Liver (tissue), 9 donors: ENCODE data around the gene KIF26B. TPM values are rescaled to one million over a fixed set of nuclear protein-coding genes. Genes with fewer than 3 reads are reported as not detected.
A peak's percentile ranks its signal among the peaks of the same experiment; 100 is the strongest.

Source experiments
- DNase-seq: peaks from one replicate; pipeline ENCODE4 v3.0.0-alpha.2; 2017; ENCODE audit warnings: low spot score
- H3K27ac ChIP-seq, 2 donors: one replicate each; pipeline ENCODE4 v1.7.0; 2013; ENCODE audit warnings: inconsistent platforms in 2 of 2, low read length in 2 of 2, control low read depth in 1 of 2, low read depth in 1 of 2, mild to moderate bottlenecking in 1 of 2
- H3K27me3 ChIP-seq, 4 donors: one replicate each; pipeline versions ENCODE4 v1.6.1 to v1.7.0; 2013; ENCODE audit warnings: low read length in 3 of 4, inconsistent platforms in 1 of 4, mild to moderate bottlenecking in 1 of 4, moderate library complexity in 1 of 4; ENCODE audit not compliant: control insufficient read depth in 4 of 4, insufficient read depth in 4 of 4
- H3K36me3 ChIP-seq, 4 donors: one replicate each; pipeline versions ENCODE4 v1.6.1 to v1.7.0; 2013; ENCODE audit warnings: low read length in 3 of 4, mild to moderate bottlenecking in 3 of 4, low read depth in 1 of 4, moderate library complexity in 1 of 4; ENCODE audit not compliant: control insufficient read depth in 4 of 4, insufficient read depth in 3 of 4
- H3K4me1 ChIP-seq, 4 donors: one replicate each; pipeline versions ENCODE4 v1.6.1 to v1.7.0; 2013; ENCODE audit warnings: low read length in 3 of 4, mild to moderate bottlenecking in 3 of 4, moderate library complexity in 1 of 4; ENCODE audit not compliant: control insufficient read depth in 4 of 4, insufficient read depth in 4 of 4
- H3K4me3 ChIP-seq, 3 donors: one replicate each; pipeline versions ENCODE4 v1.6.1 to v1.7.0; 2013; ENCODE audit warnings: low read length in 3 of 3, control low read depth in 1 of 3, low read depth in 1 of 3, mild to moderate bottlenecking in 1 of 3
- H3K9ac ChIP-seq, 2 donors: one replicate each; pipeline ENCODE4 v1.7.0; 2013; ENCODE audit warnings: low read length in 2 of 2, mild to moderate bottlenecking in 2 of 2, moderate library complexity in 2 of 2, control low read depth in 1 of 2, low read depth in 1 of 2
- H3K9me3 ChIP-seq, 4 donors: one replicate each; pipeline versions ENCODE4 v1.6.1 to v1.7.0; 2013; ENCODE audit warnings: low read length in 3 of 4; ENCODE audit not compliant: control insufficient read depth in 4 of 4
- ATF3 ChIP-seq: IDR thresholded peaks from 2 replicates; pipeline ENCODE4 v1.6.1; 2016; ENCODE audit warnings: antibody characterized with exemption
- CTCF ChIP-seq: fragments of 150-350 bp; IDR thresholded peaks from 2 replicates; pipeline ENCODE4 v1.5.1; 2017; ENCODE audit warnings: improper control_type of control experiment, low read depth, low read length; ENCODE audit not compliant: missing input control
- EGR1 ChIP-seq, 2 donors: IDR thresholded peaks; 2 replicates each; pipeline ENCODE4 v1.6.1; 2016 to 2018; ENCODE audit warnings: antibody characterized with exemption in 2 of 2, low read depth in 2 of 2
- FOXA1 ChIP-seq: IDR thresholded peaks from 2 replicates; pipeline ENCODE4 v1.6.1; 2016; ENCODE audit warnings: antibody characterized with exemption
- FOXA2 ChIP-seq: IDR thresholded peaks from 2 replicates; pipeline ENCODE4 v1.6.1; 2016; ENCODE audit warnings: antibody characterized with exemption
- HNF4A ChIP-seq, 2 donors: conservative IDR thresholded peaks; 2 replicates each; pipeline ENCODE4 v1.6.1; 2016; ENCODE audit warnings: antibody characterized with exemption in 2 of 2, mild to moderate bottlenecking in 2 of 2
- HNF4G ChIP-seq: IDR thresholded peaks from 2 replicates; pipeline ENCODE4 v1.6.1; 2016; ENCODE audit warnings: antibody characterized with exemption
- JUND ChIP-seq, 2 donors: IDR thresholded peaks; 2 replicates each; pipeline ENCODE4 v1.6.1; 2016; ENCODE audit warnings: antibody characterized with exemption in 2 of 2
- MAX ChIP-seq: IDR thresholded peaks from 2 replicates; pipeline ENCODE4 v1.6.1; 2016; ENCODE audit warnings: antibody characterized with exemption
- NR2F2 ChIP-seq: IDR thresholded peaks from 2 replicates; pipeline ENCODE4 v1.6.1; 2016; ENCODE audit warnings: antibody characterized with exemption
- RAD21 ChIP-seq, 2 donors: IDR thresholded peaks; 2 replicates each; pipeline ENCODE4 v1.6.1; 2016; ENCODE audit warnings: antibody characterized with exemption in 2 of 2, mild to moderate bottlenecking in 2 of 2
- REST ChIP-seq: IDR thresholded peaks from 2 replicates; pipeline ENCODE4 v1.6.1; 2016; ENCODE audit warnings: antibody characterized with exemption, mild to moderate bottlenecking
- RXRA ChIP-seq, 2 donors: IDR thresholded peaks; 2 replicates each; pipeline ENCODE4 v1.6.1; 2017 to 2018; ENCODE audit warnings: antibody characterized with exemption in 2 of 2, mild to moderate bottlenecking in 1 of 2
- SP1 ChIP-seq: IDR thresholded peaks from 2 replicates; pipeline ENCODE4 v1.6.1; 2018; ENCODE audit warnings: antibody characterized with exemption, mild to moderate bottlenecking
- TAF1 ChIP-seq: conservative IDR thresholded peaks from 2 replicates; pipeline ENCODE4 v1.6.1; 2016; ENCODE audit warnings: antibody characterized with exemption, mild to moderate bottlenecking
- YY1 ChIP-seq: IDR thresholded peaks from 2 replicates; pipeline ENCODE4 v1.6.1; 2016; ENCODE audit warnings: antibody characterized with exemption, mild to moderate bottlenecking
- ZBTB33 ChIP-seq: IDR thresholded peaks from 2 replicates; pipeline ENCODE4 v1.6.1; 2016; ENCODE audit warnings: antibody characterized with exemption
- WGBS: extraction: QIAGEN DNeasy Blood & Tissue Kit; methylation state at CpG from one replicate; pipeline ENCODE4 v1.1.7; 2013; 5-methylcytosine and 5-hydroxymethylcytosine counted together
- polyA plus RNA-seq, 2 donors: library from polyadenylated mRNA; stranded (reverse) in 1 of 2; unstranded in 1 of 2; fragments of 200-250 nt in 1 of 2; fragments of >200 nt in 1 of 2; fragmentation: Nextera tagmentation in 1 of 2; extraction: Ambion mirVana in 1 of 2; gene quantifications; one replicate each; pipeline versions ENCODE4 v1.2.1 to v1.2.3, GENCODE V29; 2013 to 2015
- total RNA-seq, 2 donors: library from RNA; depleted of rRNA; stranded (reverse); fragments of >200 nt; gene quantifications; one replicate each; pipeline ENCODE4 v1.2.3, GENCODE V29; 2014
- donor health status: healthy.
- donor health status: healthy.
- donor health status: healthy.
- donor health status: healthy.
- donor health status: healthy.

Gene KIF26B
- total and polyA plus RNA-seq, 4 donors: 0.10 to 1.7 (median 0.34) TPM

GRCh38 chr1:245182028-245182427 lies 27.2 kb downstream of the KIF26B start:
- TF ChIP-seq RXRA (IDR thresholded peaks at IDR 0.05): no peak
- no peak for TF ChIP-seq ZBTB33
- peak in 1 of 2 donors; percentile 14 for TF ChIP-seq RAD21 (IDR thresholded peaks at IDR 0.05)
- 83% methylated on average over 2 of the region's 2 CpGs for WGBS

GRCh38 chr1:245183429-245183828 lies 28.6 kb downstream of the KIF26B start:
- Histone ChIP-seq H3K27ac (no peak overlapping the region), H3K4me3 (no peak overlapping the region), H3K9me3 (no peaks in the 10 kb centered on the region), H3K27me3 (peaks cover 0 to 2% (median 0%) of the 10 kb centered on the region in 4 donors), H3K4me1 (no peaks in the 10 kb centered on the region), H3K9ac (no peak overlapping the region), H3K36me3 (no peaks in the 10 kb centered on the region)
- DNase-seq: no peak
- WGBS: 77% methylated on average over 3 of the region's 3 CpGs
- TF ChIP-seq HNF4A (conservative IDR thresholded peaks at IDR 0.05) (no peak), ZBTB33 (no peak), JUND (IDR thresholded peaks at IDR 0.05) (no peak), CTCF (no peak), HNF4G (no peak), RXRA (IDR thresholded peaks at IDR 0.05) (no peak), FOXA2 (no peak), SP1 (no peak), EGR1 (IDR thresholded peaks at IDR 0.05; ENCODE audit: low read depth in 2 of 2) (no peak), TAF1 (no peak), REST (no peak), FOXA1 (no peak), YY1 (no peak), ATF3 (no peak), NR2F2 (no peak), MAX (no peak), RAD21 (IDR thresholded peaks at IDR 0.05) (no peak)

More at GRCh38 chr1:245182028-245182427, 27.2 kb downstream of the KIF26B start:
- H3K36me3 ChIP-seq: no peaks in the 10 kb centered on the region
- H3K9ac ChIP-seq: no peak overlapping the region
- no peak overlapping the region for H3K4me3 ChIP-seq
- no peaks in the 10 kb centered on the region for H3K9me3 ChIP-seq
- H3K27me3 ChIP-seq: peaks cover 0 to 2% (median 0%) of the 10 kb centered on the region in 4 donors
- no peaks in the 10 kb centered on the region for H3K4me1 ChIP-seq
- H3K27ac ChIP-seq: no peak overlapping the region
- no peak for DNase-seq
